HepG2 (cell line): ENCODE data around the gene NGEF. TPM values are rescaled to one million over a fixed set of nuclear protein-coding genes. Genes with fewer than 3 reads are reported as not detected.

Source experiments
- CAMTA2 ChIP-seq: sonication (generic); formaldehyde crosslinking; IDR thresholded peaks from 2 replicates; pipeline ENCODE4 v1.4.0; 2020; ENCODE audit warnings: mild to moderate bottlenecking, missing genetic modification reagents, borderline replicate concordance
- CEBPG ChIP-seq: IDR thresholded peaks from 2 replicates; pipeline ENCODE4 v1.6.1; 2016
- GFI1 ChIP-seq: sonication (generic); formaldehyde crosslinking; IDR thresholded peaks from 2 replicates; pipeline ENCODE4 v1.5.0; 2020; ENCODE audit warnings: missing genetic modification reagents, mild to moderate bottlenecking, borderline replicate concordance
- HDAC2 ChIP-seq: sonication (generic); formaldehyde crosslinking; IDR thresholded peaks from 2 replicates; pipeline ENCODE4 v1.4.0; 2020; ENCODE audit warnings: missing genetic modification reagents
- IRX3 ChIP-seq: sonication (generic); formaldehyde crosslinking; IDR thresholded peaks from 2 replicates; pipeline ENCODE4 v1.8.1; 2023; ENCODE audit warnings: mild to moderate bottlenecking, low read depth, missing genetic modification reagents, borderline replicate concordance
- KLF13 ChIP-seq: sonication (generic); formaldehyde crosslinking; IDR thresholded peaks from 2 replicates; pipeline ENCODE4 v1.4.0; 2020; ENCODE audit warnings: mild to moderate bottlenecking, missing genetic modification reagents
- TP53 ChIP-seq: sonication (generic); formaldehyde crosslinking; conservative IDR thresholded peaks from 2 replicates; pipeline ENCODE4 v1.4.0; 2020; ENCODE audit warnings: missing genetic modification reagents
- ZBTB8A ChIP-seq: sonication (generic); formaldehyde crosslinking; IDR thresholded peaks from 2 replicates; pipeline ENCODE4 v1.4.0; 2020; ENCODE audit warnings: mild to moderate bottlenecking, low read depth, missing genetic modification reagents, borderline replicate concordance
- ZFP82 ChIP-seq: sonication (generic); formaldehyde crosslinking; IDR thresholded peaks from 2 replicates; pipeline ENCODE4 v1.5.1; 2020; ENCODE audit warnings: mild to moderate bottlenecking, missing genetic modification reagents, borderline replicate concordance
- ZNF747 ChIP-seq: sonication (generic); formaldehyde crosslinking; IDR thresholded peaks from 2 replicates; pipeline ENCODE4 v1.8.1; 2023; ENCODE audit warnings: missing genetic modification reagents, mild to moderate bottlenecking, borderline replicate concordance
- ZNF790 ChIP-seq: sonication (generic); formaldehyde crosslinking; IDR thresholded peaks from 2 replicates; pipeline ENCODE4 v1.8.0; 2022; ENCODE audit warnings: missing genetic modification reagents, mild to moderate bottlenecking, borderline replicate concordance
- polyA plus RNA-seq, 8 experiments: library from polyadenylated mRNA; depleted of rRNA in 3 of 8; stranded (reverse) in 7 of 8; unstranded in 1 of 8; fragments of >200 nt; fragmentation: Illumina TruSeq in 4 of 8; extraction: Trizol in 4 of 8; gene quantifications; 2 replicates each; pipeline versions ENCODE4 v1.2.1 to v1.2.3, GENCODE V29; 2011 to 2016; ENCODE audit warnings: low read depth in 4 of 8, missing spikeins in 1 of 8, mixed read lengths in 1 of 8; ENCODE audit not compliant: insufficient read depth in 1 of 8
- total RNA-seq, 5 experiments: library from RNA; depleted of rRNA; stranded (reverse); fragments of >200 nt; fragmentation: Illumina TruSeq; extraction: Trizol; gene quantifications; 2 replicates each; pipeline ENCODE4 v1.2.3, GENCODE V29; 2016; ENCODE audit warnings: low read depth in 1 of 5
- TF ChIP-seq, protein P1 (sequence below): sonication (generic); formaldehyde crosslinking; IDR thresholded peaks from one replicate; pipeline ENCODE4 v1.5.1; 2020; ENCODE audit warnings: mild to moderate bottlenecking, missing genetic modification reagents; ENCODE audit errors: not compliant biosample characterization
- TF ChIP-seq, protein P2 (sequence below): IDR thresholded peaks from 2 replicates; pipeline ENCODE4 v1.6.1; 2016; ENCODE audit warnings: missing compliant biosample characterization, missing genetic modification reagents, borderline replicate concordance
- TF ChIP-seq, protein P3 (sequence below): sonication (generic); formaldehyde crosslinking; IDR thresholded peaks from 2 replicates; pipeline ENCODE4 v1.4.0; 2020; ENCODE audit warnings: missing genetic modification reagents, borderline replicate concordance
- TF ChIP-seq, protein P4 (sequence below): sonication (generic); formaldehyde crosslinking; IDR thresholded peaks from 2 replicates; pipeline ENCODE4 v1.8.0; 2022; ENCODE audit warnings: missing genetic modification reagents, mild to moderate bottlenecking, borderline replicate concordance

Gene NGEF
- total and polyA plus RNA-seq, 2 of the 13 experiments (the other 11 are each of a cell fraction or from before 2014, with no cell fraction given), result 14.4 to 36.9 TPM

DNA sequence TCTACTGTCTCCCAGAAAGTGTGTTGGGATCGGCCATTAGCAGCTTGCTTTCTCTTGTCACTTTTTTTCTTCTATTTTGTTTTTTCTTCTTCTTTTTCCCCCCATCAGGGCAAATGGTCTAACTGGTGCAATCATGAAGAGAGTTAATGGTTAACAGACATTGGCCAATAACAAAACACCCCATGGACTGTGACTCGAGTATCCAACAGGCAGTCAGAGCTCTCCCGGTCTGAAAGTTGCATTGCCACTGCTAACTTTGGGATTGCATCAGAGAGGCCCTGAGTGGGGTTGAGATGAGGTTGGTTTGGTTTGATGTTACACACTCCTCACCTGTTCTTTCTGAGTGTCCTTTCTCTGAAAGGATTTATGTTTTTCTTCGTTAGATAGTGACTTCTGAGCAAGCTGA lies 155.9 kb downstream of the NGEF start (continued):
- TF ChIP-seq, protein P1, sequence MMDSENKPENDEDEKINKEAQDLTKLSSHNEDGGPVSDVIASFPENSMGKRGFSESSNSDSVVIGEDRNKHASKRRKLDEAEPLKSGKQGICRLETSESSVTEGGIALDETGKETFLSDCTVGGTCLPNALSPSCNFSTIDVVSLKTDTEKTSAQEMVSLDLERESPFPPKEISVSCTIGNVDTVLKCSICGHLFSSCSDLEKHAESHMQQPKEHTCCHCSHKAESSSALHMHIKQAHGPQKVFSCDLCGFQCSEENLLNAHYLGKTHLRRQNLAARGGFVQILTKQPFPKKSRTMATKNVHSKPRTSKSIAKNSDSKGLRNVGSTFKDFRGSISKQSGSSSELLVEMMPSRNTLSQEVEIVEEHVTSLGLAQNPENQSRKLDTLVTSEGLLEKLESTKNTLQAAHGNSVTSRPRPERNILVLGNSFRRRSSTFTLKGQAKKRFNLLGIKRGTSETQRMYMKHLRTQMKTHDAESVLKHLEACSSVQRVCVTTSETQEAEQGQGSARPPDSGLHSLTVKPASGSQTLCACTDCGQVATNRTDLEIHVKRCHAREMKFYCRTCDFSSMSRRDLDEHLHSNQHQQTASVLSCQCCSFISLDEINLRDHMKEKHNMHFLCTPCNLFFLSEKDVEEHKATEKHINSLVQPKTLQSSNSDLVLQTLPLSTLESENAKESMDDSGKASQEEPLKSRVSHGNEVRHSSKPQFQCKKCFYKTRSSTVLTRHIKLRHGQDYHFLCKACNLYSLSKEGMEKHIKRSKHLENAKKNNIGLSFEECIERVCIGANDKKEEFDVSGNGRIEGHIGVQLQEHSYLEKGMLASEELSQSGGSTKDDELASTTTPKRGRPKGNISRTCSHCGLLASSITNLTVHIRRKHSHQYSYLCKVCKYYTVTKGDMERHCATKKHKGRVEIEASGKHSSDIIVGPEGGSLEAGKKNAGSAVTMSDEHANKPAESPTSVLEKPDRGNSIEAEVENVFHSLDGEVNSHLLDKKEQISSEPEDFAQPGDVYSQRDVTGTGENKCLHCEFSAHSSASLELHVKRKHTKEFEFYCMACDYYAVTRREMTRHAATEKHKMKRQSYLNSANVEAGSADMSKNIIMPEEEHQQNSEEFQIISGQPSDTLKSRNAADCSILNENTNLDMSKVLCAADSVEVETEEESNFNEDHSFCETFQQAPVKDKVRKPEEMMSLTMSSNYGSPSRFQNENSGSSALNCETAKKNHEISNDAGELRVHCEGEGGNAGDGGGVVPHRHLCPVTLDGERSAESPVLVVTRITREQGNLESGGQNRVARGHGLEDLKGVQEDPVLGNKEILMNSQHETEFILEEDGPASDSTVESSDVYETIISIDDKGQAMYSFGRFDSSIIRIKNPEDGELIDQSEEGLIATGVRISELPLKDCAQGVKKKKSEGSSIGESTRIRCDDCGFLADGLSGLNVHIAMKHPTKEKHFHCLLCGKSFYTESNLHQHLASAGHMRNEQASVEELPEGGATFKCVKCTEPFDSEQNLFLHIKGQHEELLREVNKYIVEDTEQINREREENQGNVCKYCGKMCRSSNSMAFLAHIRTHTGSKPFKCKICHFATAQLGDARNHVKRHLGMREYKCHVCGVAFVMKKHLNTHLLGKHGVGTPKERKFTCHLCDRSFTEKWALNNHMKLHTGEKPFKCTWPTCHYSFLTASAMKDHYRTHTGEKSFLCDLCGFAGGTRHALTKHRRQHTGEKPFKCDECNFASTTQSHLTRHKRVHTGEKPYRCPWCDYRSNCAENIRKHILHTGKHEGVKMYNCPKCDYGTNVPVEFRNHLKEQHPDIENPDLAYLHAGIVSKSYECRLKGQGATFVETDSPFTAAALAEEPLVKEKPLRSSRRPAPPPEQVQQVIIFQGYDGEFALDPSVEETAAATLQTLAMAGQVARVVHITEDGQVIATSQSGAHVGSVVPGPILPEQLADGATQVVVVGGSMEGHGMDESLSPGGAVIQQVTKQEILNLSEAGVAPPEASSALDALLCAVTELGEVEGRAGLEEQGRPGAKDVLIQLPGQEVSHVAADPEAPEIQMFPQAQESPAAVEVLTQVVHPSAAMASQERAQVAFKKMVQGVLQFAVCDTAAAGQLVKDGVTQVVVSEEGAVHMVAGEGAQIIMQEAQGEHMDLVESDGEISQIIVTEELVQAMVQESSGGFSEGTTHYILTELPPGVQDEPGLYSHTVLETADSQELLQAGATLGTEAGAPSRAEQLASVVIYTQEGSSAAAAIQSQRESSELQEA, result no peak
- TF ChIP-seq HDAC2 (CRISPR knock-in tag) (peak; percentile 96), KLF13 (CRISPR knock-in tag) (no peak), TP53 (CRISPR knock-in tag) (0 out of 2 replicates have a peak, but pooled peaks have one; percentile 72), CAMTA2 (no peak), ZNF790 (CRISPR knock-in tag) (no peak), ZNF747 (peak; percentile 88; the same call in 1 of the 2 replicates), IRX3 (peak; percentile 69; the same call in 1 of the 2 replicates), CEBPG (CRISPR knock-in tag) (peak; percentile 100), ZBTB8A (no peak), GFI1 (CRISPR knock-in tag) (peak; percentile 73; the same call in 1 of the 2 replicates), ZFP82 (CRISPR knock-in tag) (no peak)
- TF ChIP-seq, protein P2, sequence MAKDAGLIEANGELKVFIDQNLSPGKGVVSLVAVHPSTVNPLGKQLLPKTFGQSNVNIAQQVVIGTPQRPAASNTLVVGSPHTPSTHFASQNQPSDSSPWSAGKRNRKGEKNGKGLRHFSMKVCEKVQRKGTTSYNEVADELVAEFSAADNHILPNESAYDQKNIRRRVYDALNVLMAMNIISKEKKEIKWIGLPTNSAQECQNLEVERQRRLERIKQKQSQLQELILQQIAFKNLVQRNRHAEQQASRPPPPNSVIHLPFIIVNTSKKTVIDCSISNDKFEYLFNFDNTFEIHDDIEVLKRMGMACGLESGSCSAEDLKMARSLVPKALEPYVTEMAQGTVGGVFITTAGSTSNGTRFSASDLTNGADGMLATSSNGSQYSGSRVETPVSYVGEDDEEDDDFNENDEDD (CRISPR knock-in tag), result peak; percentile 61; the same call in 1 of the 2 replicates
- TF ChIP-seq, protein P3, sequence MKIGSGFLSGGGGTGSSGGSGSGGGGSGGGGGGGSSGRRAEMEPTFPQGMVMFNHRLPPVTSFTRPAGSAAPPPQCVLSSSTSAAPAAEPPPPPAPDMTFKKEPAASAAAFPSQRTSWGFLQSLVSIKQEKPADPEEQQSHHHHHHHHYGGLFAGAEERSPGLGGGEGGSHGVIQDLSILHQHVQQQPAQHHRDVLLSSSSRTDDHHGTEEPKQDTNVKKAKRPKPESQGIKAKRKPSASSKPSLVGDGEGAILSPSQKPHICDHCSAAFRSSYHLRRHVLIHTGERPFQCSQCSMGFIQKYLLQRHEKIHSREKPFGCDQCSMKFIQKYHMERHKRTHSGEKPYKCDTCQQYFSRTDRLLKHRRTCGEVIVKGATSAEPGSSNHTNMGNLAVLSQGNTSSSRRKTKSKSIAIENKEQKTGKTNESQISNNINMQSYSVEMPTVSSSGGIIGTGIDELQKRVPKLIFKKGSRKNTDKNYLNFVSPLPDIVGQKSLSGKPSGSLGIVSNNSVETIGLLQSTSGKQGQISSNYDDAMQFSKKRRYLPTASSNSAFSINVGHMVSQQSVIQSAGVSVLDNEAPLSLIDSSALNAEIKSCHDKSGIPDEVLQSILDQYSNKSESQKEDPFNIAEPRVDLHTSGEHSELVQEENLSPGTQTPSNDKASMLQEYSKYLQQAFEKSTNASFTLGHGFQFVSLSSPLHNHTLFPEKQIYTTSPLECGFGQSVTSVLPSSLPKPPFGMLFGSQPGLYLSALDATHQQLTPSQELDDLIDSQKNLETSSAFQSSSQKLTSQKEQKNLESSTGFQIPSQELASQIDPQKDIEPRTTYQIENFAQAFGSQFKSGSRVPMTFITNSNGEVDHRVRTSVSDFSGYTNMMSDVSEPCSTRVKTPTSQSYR (CRISPR knock-in tag), result peak; percentile 82; the same call in 1 of the 2 replicates
- TF ChIP-seq, protein P4, sequence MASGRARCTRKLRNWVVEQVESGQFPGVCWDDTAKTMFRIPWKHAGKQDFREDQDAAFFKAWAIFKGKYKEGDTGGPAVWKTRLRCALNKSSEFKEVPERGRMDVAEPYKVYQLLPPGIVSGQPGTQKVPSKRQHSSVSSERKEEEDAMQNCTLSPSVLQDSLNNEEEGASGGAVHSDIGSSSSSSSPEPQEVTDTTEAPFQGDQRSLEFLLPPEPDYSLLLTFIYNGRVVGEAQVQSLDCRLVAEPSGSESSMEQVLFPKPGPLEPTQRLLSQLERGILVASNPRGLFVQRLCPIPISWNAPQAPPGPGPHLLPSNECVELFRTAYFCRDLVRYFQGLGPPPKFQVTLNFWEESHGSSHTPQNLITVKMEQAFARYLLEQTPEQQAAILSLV (CRISPR knock-in tag), result no peak
